Aorta (tissue), 5 donors: ENCODE results near the gene ZFHX3. TPM values are rescaled to one million over a fixed set of nuclear protein-coding genes. Genes with fewer than 3 reads are reported as not detected.

Experiments used
- ATAC-seq: fragments of 200-7000 bp; cut with Tn5 transposase; one replicate; pipeline ENCODE4 v1.9.1; 2022; ENCODE audit warnings: moderate library complexity; ENCODE audit not compliant: low FRiP score
- DNase-seq, 2 donors: peaks; one replicate each; pipeline ENCODE4 v3.0.0-alpha.2; 2020
- H3K27ac ChIP-seq, 2 donors: one replicate each; pipeline ENCODE4 v1.5.1; 2013; ENCODE audit warnings: low read length in 2 of 2, mild to moderate bottlenecking in 2 of 2, moderate library complexity in 2 of 2, control low read depth in 1 of 2, inconsistent platforms in 1 of 2, low read depth in 1 of 2
- H3K27me3 ChIP-seq, 2 donors: one replicate each; pipeline ENCODE4 v1.6.1; 2013; ENCODE audit warnings: control low read depth in 1 of 2, low read length in 1 of 2, mild to moderate bottlenecking in 1 of 2, moderate library complexity in 1 of 2; ENCODE audit not compliant: insufficient read depth in 2 of 2, control insufficient read depth in 1 of 2
- H3K36me3 ChIP-seq, 2 donors: one replicate each; pipeline ENCODE4 v1.6.1; 2013; ENCODE audit warnings: control low read depth in 1 of 2, low read length in 1 of 2, mild to moderate bottlenecking in 1 of 2; ENCODE audit not compliant: insufficient read depth in 2 of 2, control insufficient read depth in 1 of 2
- H3K4me1 ChIP-seq, 2 donors: one replicate each; pipeline ENCODE4 v1.6.1; 2013; ENCODE audit warnings: low read length in 2 of 2, control low read depth in 1 of 2, mild to moderate bottlenecking in 1 of 2, moderate library complexity in 1 of 2; ENCODE audit not compliant: insufficient read depth in 2 of 2, control insufficient read depth in 1 of 2
- H3K4me3 ChIP-seq, 2 donors: one replicate each; pipeline ENCODE4 v1.5.1; 2013; ENCODE audit warnings: low read length in 2 of 2, control low read depth in 1 of 2, mild to moderate bottlenecking in 1 of 2
- H3K9me3 ChIP-seq: one replicate; pipeline ENCODE4 v1.6.1; 2013; ENCODE audit warnings: mild to moderate bottlenecking, low read length; ENCODE audit not compliant: control insufficient read depth
- WGBS, 2 donors: extraction: QIAGEN DNeasy Blood & Tissue Kit; methylation state at CpG; one replicate each; pipeline ENCODE4 v1.1.7; 2013; 5-methylcytosine and 5-hydroxymethylcytosine counted together
- intact Hi-C, 2 donors: fragments of 100-400 bp; cut with DNase I; formaldehyde crosslinking; loops; one replicate each; pipeline versions ENCODE4 v1.14.2 to v1.15.0; 2022
- polyA plus RNA-seq, 2 donors: library from polyadenylated mRNA; stranded (reverse); fragments of 200-250 nt; gene quantifications; one replicate each; pipeline ENCODE4 v1.2.3, GENCODE V29; 2013
- total RNA-seq, 2 donors: library from RNA; stranded (reverse); fragmentation: NEBNext Ultra II Directional; extraction: Animal tissue kit (Norgen Biotek cat#: 25700); gene quantifications; one replicate each; pipeline ENCODE4 v1.2.1, GENCODE V29; 2021
- donor health status: healthy with polysubstance abuse.
- donor health status: Bipolar disorder and iron deficiency.
- donor health status: DM: no; HTN: no; CAD: no.
- donor health status: DM: no; HTN: no; CAD: no.
- donor health status: DM: yes; HTN: yes; CAD: no.

The ZFHX3 gene
- total and polyA plus RNA-seq, 4 donors: 4.3 to 96.9 (median 37.7) TPM

DNA sequence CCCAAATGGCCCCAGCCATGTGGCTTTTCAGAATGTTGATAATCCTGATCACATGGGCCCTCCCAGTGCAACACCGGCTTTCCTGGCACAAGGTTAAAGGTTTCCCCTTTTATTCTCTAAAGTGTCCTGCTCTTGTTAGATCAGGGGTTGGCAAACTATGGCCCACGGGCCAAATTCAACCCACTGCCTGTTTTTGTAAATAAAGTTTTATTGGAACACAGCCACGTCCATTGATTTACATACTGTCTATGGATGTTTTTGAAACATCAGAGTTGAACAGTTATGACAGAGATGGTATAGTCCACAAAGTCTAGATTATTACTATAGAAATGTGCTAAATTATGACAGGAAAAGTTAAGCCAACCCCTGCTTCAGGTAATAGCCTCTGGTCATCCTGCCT, 157.3 kb downstream of the ZFHX3 start:
- H3K27me3 ChIP-seq: no peaks in the 10 kb centered on the region
- peaks cover 2 to 5% of the 10 kb centered on the region in 2 donors for H3K36me3 ChIP-seq
- peaks cover 2 to 7% of the 10 kb centered on the region in 2 donors for H3K4me1 ChIP-seq
- intact Hi-C loops: loop anchor here in 1 of 2 donors (5.0 kb wide), 1 partner anchor 33 kb away; no protein-coding TSS in a partner anchor
- no peak for ATAC-seq
- H3K9me3 ChIP-seq: no peaks in the 10 kb centered on the region
- WGBS, 2 donors: 85 to 88% methylated on average over 3 of the region's 3 CpGs
- no peak overlapping the region for H3K4me3 ChIP-seq
- no peak for DNase-seq
- H3K27ac ChIP-seq: no peak overlapping the region

- H3K4me1 ChIP-seq: peaks cover 2 to 7% of the 10 kb centered on the region in 2 donors
- H3K27me3 ChIP-seq: no peaks in the 10 kb centered on the region
- WGBS, 2 donors: 91% methylated on average over 15 of the region's 15 CpGs
- no peak overlapping the region for H3K4me3 ChIP-seq
- H3K9me3 ChIP-seq: no peaks in the 10 kb centered on the region
- intact Hi-C loops: loop anchor here in 1 of 2 donors (5.0 kb wide), 1 partner anchor 33 kb away; no protein-coding TSS in a partner anchor
- H3K36me3 ChIP-seq: peaks cover 2 to 5% of the 10 kb centered on the region in 2 donors
- ATAC-seq: no peak
- DNase-seq: no peak
- no peak overlapping the region for H3K27ac ChIP-seq
Measured at GRCh38 chr16:72889616-72890582, 158.0 kb downstream of the ZFHX3 start.

GRCh38 chr16:72887537-72887936, 160.4 kb downstream of the ZFHX3 start:
- no peak overlapping the region for H3K27ac ChIP-seq
- H3K9me3 ChIP-seq: no peaks in the 10 kb centered on the region
- H3K27me3 ChIP-seq: no peaks in the 10 kb centered on the region
- DNase-seq (no peak), ATAC-seq (peak; percentile 31)
- H3K36me3 ChIP-seq: peaks cover 2 to 5% of the 10 kb centered on the region in 2 donors
- H3K4me1 ChIP-seq: no peaks in the 10 kb centered on the region
- no peak overlapping the region for H3K4me3 ChIP-seq
- intact Hi-C loops: no loop called here
- WGBS, 2 donors: 88 to 90% methylated on average over 14 of the region's 14 CpGs

- 77 to 78% methylated on average over 9 of the region's 9 CpGs for WGBS, 2 donors
- Histone ChIP-seq H3K4me3 (no peak overlapping the region), H3K36me3 (peaks cover 2 to 5% of the 10 kb centered on the region in 2 donors), H3K9me3 (no peaks in the 10 kb centered on the region), H3K27me3 (no peaks in the 10 kb centered on the region), H3K27ac (no peak overlapping the region), H3K4me1 (no peaks in the 10 kb centered on the region)
- intact Hi-C loops: no loop called here
- DNase-seq: no peak
- ATAC-seq: no peak
Measured at GRCh38 chr16:72886346-72886974, 161.5 kb downstream of the ZFHX3 start.

DNA sequence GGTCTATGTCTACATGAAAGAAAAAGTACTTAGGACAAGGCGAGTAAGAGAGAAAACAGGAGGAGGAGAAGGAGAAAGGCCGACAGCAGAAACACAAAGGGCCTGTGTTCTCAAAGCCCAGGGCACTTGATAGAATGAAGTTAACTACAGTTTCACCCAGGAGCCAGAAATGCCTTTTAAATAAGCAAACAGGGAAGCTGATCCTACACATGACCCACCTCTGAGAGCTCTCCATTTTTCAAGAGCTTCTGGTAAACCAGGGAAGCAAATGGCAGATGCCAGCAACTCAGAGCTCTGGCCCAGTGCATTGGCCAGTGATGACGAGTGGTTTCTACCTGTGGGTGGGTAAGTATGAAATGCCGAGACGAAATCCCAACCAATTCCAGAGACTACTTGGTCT, 163.4 kb downstream of the ZFHX3 start:
- peaks cover 2 to 5% of the 10 kb centered on the region in 2 donors for H3K36me3 ChIP-seq
- no peaks in the 10 kb centered on the region for H3K27me3 ChIP-seq
- H3K4me1 ChIP-seq: no peaks in the 10 kb centered on the region
- 91% methylated on average over 5 of the region's 5 CpGs for WGBS, 2 donors
- no peak overlapping the region for H3K4me3 ChIP-seq
- intact Hi-C loops: no loop called here
- H3K9me3 ChIP-seq: no peaks in the 10 kb centered on the region
- peak overlapping the region in 1 of 2 donors; percentile 34 for H3K27ac ChIP-seq
- DNase-seq (no peak), ATAC-seq (no peak)

- H3K27me3 ChIP-seq: no peaks in the 10 kb centered on the region
- no peak for DNase-seq
- no peaks in the 10 kb centered on the region for H3K9me3 ChIP-seq
- H3K27ac ChIP-seq: no peak overlapping the region
- WGBS, 2 donors: 24 to 31% methylated on average over 4 of the region's 4 CpGs
- peaks cover 2 to 5% of the 10 kb centered on the region in 2 donors for H3K36me3 ChIP-seq
- H3K4me1 ChIP-seq: no peaks in the 10 kb centered on the region
- no peak for ATAC-seq
- H3K4me3 ChIP-seq: no peak overlapping the region
- intact Hi-C loops: no loop called here
Measured at GRCh38 chr16:72884037-72884436, 163.9 kb downstream of the ZFHX3 start.

DNA sequence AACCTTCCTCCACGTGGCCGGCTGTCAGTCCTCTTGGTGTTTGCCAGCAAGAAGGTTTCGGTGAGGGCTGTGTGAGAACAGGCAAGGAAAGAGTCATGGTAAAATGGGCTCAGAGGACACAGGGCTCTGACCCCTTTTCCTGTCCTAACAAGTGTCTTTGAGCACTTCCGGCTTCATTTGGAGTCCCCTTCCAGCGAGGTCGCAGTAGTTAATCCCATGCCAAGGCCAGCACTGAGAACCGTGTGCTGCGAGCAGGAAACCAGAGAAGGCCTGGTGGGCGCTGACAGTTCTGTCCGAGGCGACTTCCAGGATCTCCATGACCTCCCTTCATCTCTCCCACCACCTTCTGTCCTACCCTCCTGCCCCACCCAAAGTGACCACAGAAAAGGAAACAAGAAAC, 168.1 kb downstream of the ZFHX3 start:
- ATAC-seq: no peak
- DNase-seq: no peak
- Histone ChIP-seq H3K9me3 (no peaks in the 10 kb centered on the region), H3K36me3 (no peaks in the 10 kb centered on the region), H3K27me3 (no peaks in the 10 kb centered on the region), H3K4me1 (peaks cover 0 to 3% of the 10 kb centered on the region in 2 donors), H3K4me3 (no peak overlapping the region), H3K27ac (no peak overlapping the region)
- intact Hi-C loops: no loop called here
- 85 to 87% methylated on average over 11 of the region's 11 CpGs for WGBS, 2 donors

- Histone ChIP-seq H3K4me1 (peaks cover 0 to 3% of the 10 kb centered on the region in 2 donors), H3K27ac (peak overlapping the region in 1 of 2 donors; percentile 37), H3K36me3 (no peaks in the 10 kb centered on the region), H3K9me3 (no peaks in the 10 kb centered on the region), H3K27me3 (no peaks in the 10 kb centered on the region), H3K4me3 (no peak overlapping the region)
- ATAC-seq (peak; percentile 23), DNase-seq (no peak)
- WGBS, 2 donors: 86 to 87% methylated on average over 19 of the region's 19 CpGs
- intact Hi-C loops: no loop called here
Measured at GRCh38 chr16:72878301-72879269, 169.3 kb downstream of the ZFHX3 start.
